Fibroblast of mammary gland (primary cell): ENCODE measurements around the gene ZNF777.

Source experiments
- DNase-seq: peaks from one replicate; pipeline ENCODE4 v3.0.0-alpha.2; 2010; ENCODE audit warnings: low read depth
- H3K4me3 ChIP-seq: 2 replicates; pipeline ENCODE4 v1.5.1; 2011; ENCODE audit warnings: low read depth, mild to moderate bottlenecking, low read length, moderate library complexity; ENCODE audit not compliant: control insufficient read depth
- TF ChIP-seq, protein P1 (sequence below): conservative IDR thresholded peaks from 2 replicates; pipeline ENCODE4 v1.5.1; 2011; ENCODE audit warnings: low read depth, low read length, inconsistent platforms; ENCODE audit not compliant: control insufficient read depth, insufficient read depth

ZNF777 gene

GRCh38 chr7:149476791-149477190 is 15.9 kb upstream of the ZNF777 start:
- DNase-seq = no peak
- H3K4me3 ChIP-seq = no peak overlapping the region
- TF ChIP-seq, protein P1, sequence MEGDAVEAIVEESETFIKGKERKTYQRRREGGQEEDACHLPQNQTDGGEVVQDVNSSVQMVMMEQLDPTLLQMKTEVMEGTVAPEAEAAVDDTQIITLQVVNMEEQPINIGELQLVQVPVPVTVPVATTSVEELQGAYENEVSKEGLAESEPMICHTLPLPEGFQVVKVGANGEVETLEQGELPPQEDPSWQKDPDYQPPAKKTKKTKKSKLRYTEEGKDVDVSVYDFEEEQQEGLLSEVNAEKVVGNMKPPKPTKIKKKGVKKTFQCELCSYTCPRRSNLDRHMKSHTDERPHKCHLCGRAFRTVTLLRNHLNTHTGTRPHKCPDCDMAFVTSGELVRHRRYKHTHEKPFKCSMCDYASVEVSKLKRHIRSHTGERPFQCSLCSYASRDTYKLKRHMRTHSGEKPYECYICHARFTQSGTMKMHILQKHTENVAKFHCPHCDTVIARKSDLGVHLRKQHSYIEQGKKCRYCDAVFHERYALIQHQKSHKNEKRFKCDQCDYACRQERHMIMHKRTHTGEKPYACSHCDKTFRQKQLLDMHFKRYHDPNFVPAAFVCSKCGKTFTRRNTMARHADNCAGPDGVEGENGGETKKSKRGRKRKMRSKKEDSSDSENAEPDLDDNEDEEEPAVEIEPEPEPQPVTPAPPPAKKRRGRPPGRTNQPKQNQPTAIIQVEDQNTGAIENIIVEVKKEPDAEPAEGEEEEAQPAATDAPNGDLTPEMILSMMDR = no peak

- no peak overlapping the region for H3K4me3 ChIP-seq
- TF ChIP-seq, protein P1 = no peak
- no peak for DNase-seq
Measured at GRCh38 chr7:149475121-149476045, 14.5 kb upstream of the ZNF777 start.

DNA sequence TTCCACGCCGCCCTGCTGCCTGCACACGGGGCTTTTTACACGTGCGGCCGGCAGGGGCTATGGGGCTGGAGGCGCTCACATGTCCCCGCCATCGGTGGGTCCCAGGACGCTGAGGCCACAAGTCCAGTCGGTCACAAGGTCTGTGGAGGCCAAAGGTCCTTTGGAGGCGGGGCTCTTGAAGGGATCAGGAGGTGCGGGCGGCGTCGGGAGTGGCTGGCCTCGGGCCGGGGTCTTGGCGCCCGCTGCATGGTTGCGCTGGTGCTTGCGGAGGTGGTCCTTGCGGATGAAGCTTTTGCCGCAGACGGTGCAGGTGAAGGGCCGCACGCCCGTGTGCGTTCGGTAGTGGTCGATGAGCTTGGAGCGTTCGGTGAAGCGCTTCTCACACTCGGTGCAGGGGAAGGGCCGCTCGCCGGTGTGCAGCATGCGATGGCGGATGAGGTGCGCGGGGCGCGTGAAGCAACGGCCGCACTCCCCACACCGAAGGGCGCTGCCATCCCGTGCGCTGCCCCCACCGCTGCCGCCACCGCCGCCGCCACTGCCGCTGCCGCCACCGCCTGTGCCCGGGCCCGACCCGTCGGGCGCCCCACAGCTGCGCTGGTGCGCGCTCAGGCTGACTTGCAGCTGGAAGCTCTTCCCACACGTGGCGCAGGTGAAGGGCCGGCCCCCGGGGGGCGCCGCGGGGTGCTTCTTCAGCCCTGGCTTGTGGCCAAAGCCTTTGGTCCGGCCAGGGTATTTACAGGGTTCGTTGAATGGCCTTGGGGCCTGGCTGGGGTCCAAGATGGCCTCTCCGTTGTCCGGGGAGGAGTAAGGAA is 13.7 kb upstream of the ZNF777 start:
- DNase-seq = no peak
- H3K4me3 ChIP-seq = no peak overlapping the region
- TF ChIP-seq, protein P1 = no peak

GRCh38 chr7:149473251-149473650 is 12.4 kb upstream of the ZNF777 start:
- no peak overlapping the region for H3K4me3 ChIP-seq
- TF ChIP-seq, protein P1 = no peak
- no peak for DNase-seq

DNA sequence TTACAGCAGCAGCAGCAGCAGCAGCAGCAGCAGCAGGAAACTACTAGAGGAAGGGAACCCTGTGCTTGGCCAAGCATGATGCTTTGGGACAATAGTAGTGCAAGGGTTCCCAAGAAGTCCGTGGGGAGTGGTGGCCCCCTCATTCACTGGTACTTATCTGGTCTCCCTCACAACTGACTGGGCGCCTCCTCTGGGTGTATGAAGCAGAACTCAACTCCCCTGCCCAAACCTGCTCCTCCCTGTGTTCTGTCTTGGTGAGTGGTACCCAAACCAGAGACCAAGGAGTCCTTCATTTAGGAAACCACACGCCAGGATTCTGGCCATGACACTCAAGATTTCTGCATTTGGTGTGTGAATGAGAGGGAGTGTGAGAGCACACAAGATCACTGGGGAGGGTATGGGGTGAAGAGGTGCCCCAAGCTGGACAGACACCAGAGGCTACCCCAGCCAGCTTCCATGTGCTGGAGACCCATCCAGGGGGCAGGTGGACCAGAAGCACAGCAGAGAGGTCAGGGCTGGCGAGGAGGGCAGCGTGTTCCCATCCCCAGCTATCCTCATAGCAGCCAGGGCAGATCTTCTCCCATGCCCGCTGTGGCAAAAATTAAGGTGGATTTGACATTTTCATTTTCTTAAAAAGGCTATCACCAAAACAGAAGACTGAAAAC is 10.6 kb upstream of the ZNF777 start:
- TF ChIP-seq, protein P1 = no peak
- no peak for DNase-seq
- no peak overlapping the region for H3K4me3 ChIP-seq

- TF ChIP-seq, protein P1 = no peak
- H3K4me3 ChIP-seq = no peak overlapping the region
- no peak for DNase-seq
Measured at GRCh38 chr7:149469806-149470205, 8.9 kb upstream of the ZNF777 start.
